Measurements from ENCODE around the gene CYP4V2.

CYP4V2 gene

GRCh38 chr4:186191200-186192065 lies at the start of gene CYP4V2:
Gene CYP4V2 (plus strand): TSS chr4:186191567. CDS start chr4:186191824, 257 bp downstream.
- peak within 1 kb of the TSS; percentile 97 for H3K4me3 Mint-ChIP-seq
- no peaks in the 10 kb centered on the region for H3K9me3 Mint-ChIP-seq
- intact Hi-C loops (cut with micrococcal nuclease) = loop anchor here (5.0 kb wide), 3 partner anchors 124 to 794 kb away; partner anchors contain the start of genes ANKRD37, CCDC110, LRP2BP and TLR3
- H3K36me3 Mint-ChIP-seq (ENCODE audit: low read depth) = peaks cover 29% of the 10 kb centered on the region
- peaks cover 18% of the 10 kb centered on the region for H3K4me1 Mint-ChIP-seq (ENCODE audit: low read depth)
- peak within 1 kb of the TSS; percentile 96 for H3K27ac Mint-ChIP-seq
- no peaks in the 10 kb centered on the region for H3K27me3 Mint-ChIP-seq

- peaks cover 59% of the 10 kb centered on the region for H3K27me3 Mint-ChIP-seq
- peak overlapping the region; percentile 30 for H3K4me3 Mint-ChIP-seq
These were observed 47.0 kb upstream of the CYP4V2 start for GRCh38 chr4:186144198-186144945.

GRCh38 chr4:186144946-186145569 lies 46.3 kb upstream of the CYP4V2 start:
- Mint-ChIP-seq H3K4me1 (ENCODE audit: low read depth) (peaks cover 6% of the 10 kb centered on the region), H3K27me3 (peaks cover 59% of the 10 kb centered on the region), H3K27ac (no peak overlapping the region), H3K36me3 (ENCODE audit: low read depth) (no peaks in the 10 kb centered on the region), H3K9me3 (no peaks in the 10 kb centered on the region), H3K4me3 (peak overlapping the region; percentile 23)
- intact Hi-C loops (cut with micrococcal nuclease) = no loop called here

More at GRCh38 chr4:186144198-186144945, 47.0 kb upstream of the CYP4V2 start:
- Mint-ChIP-seq H3K36me3 (ENCODE audit: low read depth) (no peaks in the 10 kb centered on the region), H3K4me1 (ENCODE audit: low read depth) (peaks cover 6% of the 10 kb centered on the region), H3K9me3 (no peaks in the 10 kb centered on the region), H3K27ac (no peak overlapping the region)
- intact Hi-C loops (cut with micrococcal nuclease) = no loop called here

GRCh38 chr4:186146458-186146857 lies 44.9 kb upstream of the CYP4V2 start:
- intact Hi-C loops (cut with micrococcal nuclease) = no loop called here
- no peak overlapping the region for H3K4me3 Mint-ChIP-seq
- peaks cover 6% of the 10 kb centered on the region for H3K4me1 Mint-ChIP-seq (ENCODE audit: low read depth)
- H3K36me3 Mint-ChIP-seq (ENCODE audit: low read depth) = no peaks in the 10 kb centered on the region
- H3K27ac Mint-ChIP-seq = no peak overlapping the region
- peaks cover 61% of the 10 kb centered on the region for H3K27me3 Mint-ChIP-seq
- no peaks in the 10 kb centered on the region for H3K9me3 Mint-ChIP-seq

- Mint-ChIP-seq H3K9me3 (no peaks in the 10 kb centered on the region), H3K27ac (no peak overlapping the region), H3K27me3 (peaks cover 46% of the 10 kb centered on the region), H3K4me1 (ENCODE audit: low read depth) (peaks cover 6% of the 10 kb centered on the region), H3K36me3 (ENCODE audit: low read depth) (no peaks in the 10 kb centered on the region), H3K4me3 (no peak overlapping the region)
- intact Hi-C loops (cut with micrococcal nuclease) = no loop called here
These were observed 42.9 kb upstream of the CYP4V2 start for GRCh38 chr4:186148336-186148975.

GRCh38 chr4:186149872-186150271 lies 41.5 kb upstream of the CYP4V2 start:
- H3K4me1 Mint-ChIP-seq (ENCODE audit: low read depth) = no peaks in the 10 kb centered on the region
- H3K9me3 Mint-ChIP-seq = no peaks in the 10 kb centered on the region
- peaks cover 38% of the 10 kb centered on the region for H3K27me3 Mint-ChIP-seq
- intact Hi-C loops (cut with micrococcal nuclease) = no loop called here
- no peak overlapping the region for H3K27ac Mint-ChIP-seq
- no peak overlapping the region for H3K4me3 Mint-ChIP-seq
- no peaks in the 10 kb centered on the region for H3K36me3 Mint-ChIP-seq (ENCODE audit: low read depth)

GRCh38 chr4:186150926-186151325 lies 40.4 kb upstream of the CYP4V2 start:
- Mint-ChIP-seq H3K4me1 (ENCODE audit: low read depth) (no peaks in the 10 kb centered on the region), H3K9me3 (no peaks in the 10 kb centered on the region), H3K27ac (no peak overlapping the region), H3K36me3 (ENCODE audit: low read depth) (no peaks in the 10 kb centered on the region), H3K27me3 (peaks cover 33% of the 10 kb centered on the region), H3K4me3 (no peak overlapping the region)
- intact Hi-C loops (cut with micrococcal nuclease) = no loop called here

GRCh38 chr4:186151499-186151898 lies 39.9 kb upstream of the CYP4V2 start:
- Mint-ChIP-seq H3K36me3 (ENCODE audit: low read depth) (no peaks in the 10 kb centered on the region), H3K4me1 (ENCODE audit: low read depth) (no peaks in the 10 kb centered on the region), H3K27me3 (peaks cover 27% of the 10 kb centered on the region), H3K9me3 (no peaks in the 10 kb centered on the region), H3K27ac (no peak overlapping the region), H3K4me3 (no peak overlapping the region)
- intact Hi-C loops (cut with micrococcal nuclease) = no loop called here

GRCh38 chr4:186158021-186158813 lies 33.1 kb upstream of the CYP4V2 start:
- H3K27me3 Mint-ChIP-seq = peaks cover 18% of the 10 kb centered on the region
- no peak overlapping the region for H3K27ac Mint-ChIP-seq
- no peak overlapping the region for H3K4me3 Mint-ChIP-seq
- no peaks in the 10 kb centered on the region for H3K36me3 Mint-ChIP-seq (ENCODE audit: low read depth)
- H3K9me3 Mint-ChIP-seq = no peaks in the 10 kb centered on the region
- no peaks in the 10 kb centered on the region for H3K4me1 Mint-ChIP-seq (ENCODE audit: low read depth)
- intact Hi-C loops (cut with micrococcal nuclease) = no loop called here

GRCh38 chr4:186158966-186159365 lies 32.4 kb upstream of the CYP4V2 start:
- Mint-ChIP-seq H3K4me3 (no peak overlapping the region), H3K27ac (no peak overlapping the region), H3K27me3 (peaks cover 14% of the 10 kb centered on the region), H3K36me3 (ENCODE audit: low read depth) (no peaks in the 10 kb centered on the region), H3K9me3 (no peaks in the 10 kb centered on the region), H3K4me1 (ENCODE audit: low read depth) (no peaks in the 10 kb centered on the region)
- intact Hi-C loops (cut with micrococcal nuclease) = no loop called here

GRCh38 chr4:186159613-186160012 lies 31.8 kb upstream of the CYP4V2 start:
- H3K27ac Mint-ChIP-seq = no peak overlapping the region
- no peak overlapping the region for H3K4me3 Mint-ChIP-seq
- H3K9me3 Mint-ChIP-seq = no peaks in the 10 kb centered on the region
- no peaks in the 10 kb centered on the region for H3K36me3 Mint-ChIP-seq (ENCODE audit: low read depth)
- H3K27me3 Mint-ChIP-seq = peaks cover 14% of the 10 kb centered on the region
- intact Hi-C loops (cut with micrococcal nuclease) = no loop called here
- no peaks in the 10 kb centered on the region for H3K4me1 Mint-ChIP-seq (ENCODE audit: low read depth)

- Mint-ChIP-seq H3K9me3 (no peaks in the 10 kb centered on the region), H3K4me1 (ENCODE audit: low read depth) (no peaks in the 10 kb centered on the region), H3K36me3 (ENCODE audit: low read depth) (no peaks in the 10 kb centered on the region), H3K27me3 (peaks cover 12% of the 10 kb centered on the region), H3K4me3 (no peak overlapping the region), H3K27ac (no peak overlapping the region)
- intact Hi-C loops (cut with micrococcal nuclease) = no loop called here
These were observed 30.2 kb upstream of the CYP4V2 start for GRCh38 chr4:186161138-186161537.

Data from dendritic cell treated with granulocyte-macrophage colony-stimulating factor and Interleukin-4, amounts not matched to agents 40 ng/mL and 50 ng/mL, for 4 days (primary cell).